ENCODE measurements around the gene AP1S2. TPM values are rescaled to one million over a fixed set of nuclear protein-coding genes. Genes with fewer than 3 reads are reported as not detected.

The AP1S2 gene
- total and polyA plus RNA-seq, 2 of the 13 experiments (the other 11 are each of a cell fraction or from before 2014, with no cell fraction given), result 10.1 to 18.8 TPM

- TF ChIP-seq, protein P1, sequence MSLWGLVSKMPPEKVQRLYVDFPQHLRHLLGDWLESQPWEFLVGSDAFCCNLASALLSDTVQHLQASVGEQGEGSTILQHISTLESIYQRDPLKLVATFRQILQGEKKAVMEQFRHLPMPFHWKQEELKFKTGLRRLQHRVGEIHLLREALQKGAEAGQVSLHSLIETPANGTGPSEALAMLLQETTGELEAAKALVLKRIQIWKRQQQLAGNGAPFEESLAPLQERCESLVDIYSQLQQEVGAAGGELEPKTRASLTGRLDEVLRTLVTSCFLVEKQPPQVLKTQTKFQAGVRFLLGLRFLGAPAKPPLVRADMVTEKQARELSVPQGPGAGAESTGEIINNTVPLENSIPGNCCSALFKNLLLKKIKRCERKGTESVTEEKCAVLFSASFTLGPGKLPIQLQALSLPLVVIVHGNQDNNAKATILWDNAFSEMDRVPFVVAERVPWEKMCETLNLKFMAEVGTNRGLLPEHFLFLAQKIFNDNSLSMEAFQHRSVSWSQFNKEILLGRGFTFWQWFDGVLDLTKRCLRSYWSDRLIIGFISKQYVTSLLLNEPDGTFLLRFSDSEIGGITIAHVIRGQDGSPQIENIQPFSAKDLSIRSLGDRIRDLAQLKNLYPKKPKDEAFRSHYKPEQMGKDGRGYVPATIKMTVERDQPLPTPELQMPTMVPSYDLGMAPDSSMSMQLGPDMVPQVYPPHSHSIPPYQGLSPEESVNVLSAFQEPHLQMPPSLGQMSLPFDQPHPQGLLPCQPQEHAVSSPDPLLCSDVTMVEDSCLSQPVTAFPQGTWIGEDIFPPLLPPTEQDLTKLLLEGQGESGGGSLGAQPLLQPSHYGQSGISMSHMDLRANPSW (CRISPR knock-in tag; IDR thresholded peaks at IDR 0.05; ENCODE audit: borderline replicate concordance), result no peak
- TF ChIP-seq, protein P2, sequence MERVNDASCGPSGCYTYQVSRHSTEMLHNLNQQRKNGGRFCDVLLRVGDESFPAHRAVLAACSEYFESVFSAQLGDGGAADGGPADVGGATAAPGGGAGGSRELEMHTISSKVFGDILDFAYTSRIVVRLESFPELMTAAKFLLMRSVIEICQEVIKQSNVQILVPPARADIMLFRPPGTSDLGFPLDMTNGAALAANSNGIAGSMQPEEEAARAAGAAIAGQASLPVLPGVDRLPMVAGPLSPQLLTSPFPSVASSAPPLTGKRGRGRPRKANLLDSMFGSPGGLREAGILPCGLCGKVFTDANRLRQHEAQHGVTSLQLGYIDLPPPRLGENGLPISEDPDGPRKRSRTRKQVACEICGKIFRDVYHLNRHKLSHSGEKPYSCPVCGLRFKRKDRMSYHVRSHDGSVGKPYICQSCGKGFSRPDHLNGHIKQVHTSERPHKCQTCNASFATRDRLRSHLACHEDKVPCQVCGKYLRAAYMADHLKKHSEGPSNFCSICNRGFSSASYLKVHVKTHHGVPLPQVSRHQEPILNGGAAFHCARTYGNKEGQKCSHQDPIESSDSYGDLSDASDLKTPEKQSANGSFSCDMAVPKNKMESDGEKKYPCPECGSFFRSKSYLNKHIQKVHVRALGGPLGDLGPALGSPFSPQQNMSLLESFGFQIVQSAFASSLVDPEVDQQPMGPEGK (CRISPR knock-in tag; IDR thresholded peaks at IDR 0.05), result peak; percentile 27; the same call in 1 of the 2 replicates
- TF ChIP-seq FOXK1 (CRISPR knock-in tag; IDR thresholded peaks at IDR 0.05; ENCODE audit: borderline replicate concordance, low read depth) (no peak; the same call in 1 of the 2 replicates), JDP2 (CRISPR knock-in tag; IDR thresholded peaks at IDR 0.05; ENCODE audit: borderline replicate concordance) (no peak), ZMAT5 (CRISPR knock-in tag; IDR thresholded peaks at IDR 0.05; ENCODE audit: borderline replicate concordance, low read depth) (no peak), GLI4 (CRISPR knock-in tag; IDR thresholded peaks at IDR 0.05; ENCODE audit: borderline replicate concordance) (no peak), GRHL1 (CRISPR knock-in tag; conservative IDR thresholded peaks at IDR 0.05) (no peak), GMEB1 (CRISPR knock-in tag; IDR thresholded peaks at IDR 0.05; ENCODE audit: borderline replicate concordance) (peak; percentile 39; the same call in 1 of the 2 replicates), ZNF44 (CRISPR knock-in tag; IDR thresholded peaks at IDR 0.05) (no peak), KAT8 (CRISPR knock-in tag; IDR thresholded peaks at IDR 0.05) (peak; percentile 59; the same call in 1 of the 2 replicates), NR2C2 (CRISPR knock-in tag; IDR thresholded peaks at IDR 0.05; ENCODE audit: borderline replicate concordance) (peak; percentile 46; the same call in 1 of the 2 replicates), MLLT10 (CRISPR knock-in tag; IDR thresholded peaks at IDR 0.05) (no peak), ZNF747 (CRISPR knock-in tag; IDR thresholded peaks at IDR 0.05; ENCODE audit: borderline replicate concordance) (peak; percentile 63; the same call in 1 of the 2 replicates), ZFP62 (CRISPR knock-in tag; IDR thresholded peaks at IDR 0.05) (no peak)
- TF ChIP-seq, protein P3, sequence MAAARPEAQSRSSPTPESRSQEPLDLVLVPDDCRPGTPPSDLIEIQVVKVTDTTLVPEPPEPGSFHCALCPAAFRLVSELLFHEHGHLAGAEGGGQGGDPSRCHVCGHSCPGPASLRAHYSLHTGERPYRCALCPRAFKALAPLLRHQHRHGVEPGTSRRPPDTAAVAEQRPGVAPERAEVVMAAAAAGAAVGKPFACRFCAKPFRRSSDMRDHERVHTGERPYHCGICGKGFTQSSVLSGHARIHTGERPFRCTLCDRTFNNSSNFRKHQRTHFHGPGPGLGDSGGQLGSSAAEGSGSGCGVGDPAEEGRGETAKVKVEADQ (CRISPR knock-in tag; IDR thresholded peaks at IDR 0.05; ENCODE audit: borderline replicate concordance), result 0 out of 2 replicates have a peak, but pooled peaks have one; percentile 25
- TF ChIP-seq, protein P4, sequence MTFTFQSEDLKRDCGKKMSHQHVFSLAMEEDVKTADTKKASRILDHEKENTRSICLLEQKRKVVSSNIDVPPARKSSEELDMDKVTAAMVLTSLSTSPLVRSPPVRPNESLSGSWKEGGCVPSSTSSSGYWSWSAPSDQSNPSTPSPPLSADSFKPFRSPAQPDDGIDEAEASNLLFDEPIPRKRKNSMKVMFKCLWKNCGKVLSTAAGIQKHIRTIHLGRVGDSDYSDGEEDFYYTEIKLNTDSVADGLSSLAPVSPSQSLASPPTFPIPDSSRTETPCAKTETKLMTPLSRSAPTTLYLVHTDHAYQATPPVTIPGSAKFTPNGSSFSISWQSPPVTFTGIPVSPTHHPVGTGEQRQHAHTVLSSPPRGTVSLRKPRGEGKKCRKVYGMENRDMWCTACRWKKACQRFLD (CRISPR knock-in tag; IDR thresholded peaks at IDR 0.05; ENCODE audit: borderline replicate concordance), result no peak
Measured at GRCh38 chrX:15854712-15855567, at the start of gene AP1S2 (continued).

Measured in HepG2 (cell line).